SH-SY5Y (cell line): Measurements from ENCODE around the gene MEI1.

ENCODE experiments used
- GATA2 ChIP-seq: IDR thresholded peaks from 2 replicates; pipeline ENCODE4 v1.6.1; 2011; ENCODE audit warnings: mild to moderate bottlenecking, low read depth, low read length
- GATA3 ChIP-seq: IDR thresholded peaks from 2 replicates; pipeline ENCODE4 v1.6.1; 2011; ENCODE audit warnings: low read depth, mild to moderate bottlenecking, low read length, moderate library complexity

DNA sequence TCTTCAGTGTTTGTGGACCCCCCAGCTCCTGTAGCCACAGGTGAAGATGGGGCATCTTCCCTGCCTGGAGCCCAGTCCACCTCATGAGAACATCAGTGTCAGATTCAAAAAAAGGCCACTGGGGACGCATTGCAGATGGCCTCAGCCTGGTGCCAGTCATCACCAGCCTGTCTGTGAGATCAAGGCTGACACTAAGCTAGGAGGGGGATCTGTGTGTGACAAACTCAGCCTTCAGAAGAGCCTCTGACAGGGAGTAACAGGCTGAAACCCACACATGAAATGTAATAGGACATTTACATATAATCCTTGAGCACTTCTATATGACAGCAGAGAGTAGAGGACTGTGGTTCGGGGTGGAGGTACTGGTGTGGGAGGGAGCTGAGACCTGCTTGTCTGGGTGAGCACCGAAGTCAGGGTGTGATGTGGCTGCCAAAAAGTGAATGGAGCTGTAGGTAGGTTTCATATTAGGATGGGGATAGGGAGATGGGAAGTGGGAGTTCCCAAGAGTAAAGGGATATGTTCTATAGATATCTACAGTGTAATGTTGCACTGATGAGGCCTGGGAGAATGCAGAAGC lies 80.7 kb downstream of the MEI1 start:
- TF ChIP-seq GATA2 = no peak
- TF ChIP-seq GATA3 = no peak
